Measurements from ENCODE around the gene RAC3.

Gene RAC3

DNA sequence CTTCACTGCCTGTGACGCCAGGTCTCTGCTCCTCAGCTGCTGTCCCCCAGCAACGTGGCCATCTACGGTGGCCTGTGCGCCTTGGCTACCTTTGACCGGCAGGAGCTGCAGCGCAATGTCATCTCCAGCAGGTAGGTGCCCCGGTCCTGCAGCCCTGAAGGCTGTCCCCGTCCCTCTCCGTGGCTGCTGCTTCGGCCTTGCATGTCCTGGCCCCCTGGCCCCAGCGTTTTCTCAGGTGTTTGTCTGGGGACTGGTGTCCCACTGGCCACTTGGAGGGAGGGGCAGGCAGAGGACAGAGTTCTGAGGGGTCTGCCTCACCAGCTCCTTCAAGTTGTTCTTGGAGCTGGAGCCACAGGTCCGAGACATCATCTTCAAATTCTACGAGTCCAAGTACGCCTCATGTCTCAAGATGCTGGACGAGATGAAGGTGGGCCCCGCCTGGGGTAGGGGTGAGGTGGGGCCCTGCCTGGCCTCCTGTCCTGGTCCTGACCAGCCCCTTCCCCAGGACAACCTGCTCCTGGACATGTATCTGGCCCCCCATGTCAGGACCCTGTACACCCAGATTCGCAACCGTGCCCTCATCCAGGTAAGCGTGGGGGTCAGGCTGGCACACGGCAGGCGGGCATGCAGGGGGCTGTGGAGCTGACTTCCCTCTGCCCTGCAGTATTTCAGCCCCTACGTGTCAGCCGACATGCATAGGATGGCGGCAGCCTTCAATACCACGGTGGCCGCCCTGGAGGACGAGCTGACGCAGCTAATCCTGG, 24.7 kb downstream of the RAC3 start:
- no peak for DNase-seq (ENCODE audit: low read depth)

DNA sequence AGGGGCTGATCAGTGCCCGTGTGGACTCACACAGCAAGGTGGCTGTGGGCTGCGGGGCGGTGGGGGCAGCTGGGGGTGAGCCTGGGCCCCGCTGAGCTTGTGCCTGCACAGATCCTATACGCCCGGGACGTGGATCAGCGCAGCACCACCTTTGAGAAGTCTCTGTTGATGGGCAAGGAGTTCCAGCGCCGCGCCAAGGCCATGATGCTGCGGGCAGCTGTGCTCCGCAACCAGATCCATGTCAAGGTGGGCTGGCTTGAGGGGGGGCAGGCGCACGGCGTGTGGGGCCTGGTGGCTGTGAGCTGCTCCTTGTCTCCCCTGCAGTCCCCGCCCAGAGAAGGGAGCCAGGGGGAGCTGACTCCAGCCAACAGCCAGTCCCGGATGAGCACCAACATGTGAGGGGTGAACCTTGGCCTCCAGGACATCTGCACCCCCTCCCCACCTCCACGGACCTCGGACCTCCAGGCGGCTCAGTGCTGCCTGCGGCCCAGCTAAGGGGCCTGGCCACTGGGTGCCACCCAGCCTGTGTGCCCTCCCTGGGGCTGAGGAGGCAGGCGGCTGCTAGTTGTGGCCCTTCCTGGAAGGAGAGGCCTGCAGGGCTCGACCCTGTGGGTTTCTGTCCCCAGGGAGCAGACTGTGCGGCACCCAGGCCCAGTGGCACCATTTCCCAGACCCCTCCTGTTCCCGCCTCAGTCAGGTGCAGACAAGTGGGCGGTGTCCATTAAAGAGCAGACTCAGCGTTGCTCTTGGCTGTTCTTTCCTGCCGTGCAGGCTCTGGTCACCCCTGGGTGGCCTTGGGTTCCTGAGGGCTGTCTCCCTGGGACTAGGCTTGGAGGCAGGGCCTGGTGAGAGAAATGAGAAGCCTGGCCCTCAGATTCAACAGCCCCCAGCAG, 25.5 kb downstream of the RAC3 start:
- no peak for DNase-seq (ENCODE audit: low read depth)

DNA sequence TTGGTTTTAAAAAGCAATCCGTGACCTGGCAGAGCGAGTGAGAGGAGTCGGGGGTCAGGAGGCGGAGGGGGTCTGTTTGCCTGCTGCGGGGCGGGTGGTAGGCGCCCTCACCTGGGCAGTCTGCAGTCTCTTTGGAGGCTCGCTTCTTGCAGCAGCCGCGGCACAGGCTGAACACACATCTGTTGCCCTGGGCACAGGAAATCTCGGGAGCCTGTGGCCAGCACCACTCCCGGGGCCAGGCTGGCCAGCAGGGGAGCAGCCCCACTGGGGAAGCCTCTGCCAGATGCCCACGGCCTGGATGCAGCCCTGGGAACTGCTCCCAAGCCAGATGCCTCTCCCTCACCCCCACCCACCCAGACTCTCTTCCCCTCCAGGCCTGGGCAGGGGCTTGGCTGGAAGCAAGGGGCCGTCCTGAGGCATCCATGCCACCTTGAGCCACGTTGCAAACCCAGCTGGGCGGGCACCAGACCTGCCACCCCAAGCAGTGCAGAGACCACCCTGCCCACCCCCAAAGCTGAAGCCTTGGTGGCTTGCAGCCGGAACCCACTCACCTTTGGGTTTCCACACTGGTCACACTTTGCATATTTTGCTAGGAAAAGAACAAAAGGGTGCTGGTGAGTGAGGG, 26.9 kb downstream of the RAC3 start:
- no peak for DNase-seq (ENCODE audit: low read depth)

DNA sequence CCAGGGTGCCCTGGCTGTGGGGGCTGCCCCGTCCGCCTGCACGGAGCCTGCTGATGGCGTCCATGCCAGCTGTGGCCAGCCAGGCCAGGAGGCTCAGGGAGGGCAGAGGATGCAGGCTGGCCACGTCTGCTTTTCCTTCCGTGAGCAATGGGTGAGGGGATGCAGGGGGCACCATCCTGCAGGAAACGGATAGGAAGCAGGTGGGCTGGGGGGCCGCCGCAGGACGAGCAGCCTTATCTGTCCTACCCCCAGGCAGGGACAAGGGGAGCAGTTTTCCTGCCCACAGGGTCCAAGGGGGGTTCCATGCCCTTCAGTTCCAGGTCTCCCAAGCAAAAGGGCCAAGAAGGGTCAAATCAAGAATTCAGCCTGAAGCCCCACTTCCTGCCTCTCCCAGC, 27.4 kb downstream of the RAC3 start:
- no peak for DNase-seq (ENCODE audit: low read depth)

DNA sequence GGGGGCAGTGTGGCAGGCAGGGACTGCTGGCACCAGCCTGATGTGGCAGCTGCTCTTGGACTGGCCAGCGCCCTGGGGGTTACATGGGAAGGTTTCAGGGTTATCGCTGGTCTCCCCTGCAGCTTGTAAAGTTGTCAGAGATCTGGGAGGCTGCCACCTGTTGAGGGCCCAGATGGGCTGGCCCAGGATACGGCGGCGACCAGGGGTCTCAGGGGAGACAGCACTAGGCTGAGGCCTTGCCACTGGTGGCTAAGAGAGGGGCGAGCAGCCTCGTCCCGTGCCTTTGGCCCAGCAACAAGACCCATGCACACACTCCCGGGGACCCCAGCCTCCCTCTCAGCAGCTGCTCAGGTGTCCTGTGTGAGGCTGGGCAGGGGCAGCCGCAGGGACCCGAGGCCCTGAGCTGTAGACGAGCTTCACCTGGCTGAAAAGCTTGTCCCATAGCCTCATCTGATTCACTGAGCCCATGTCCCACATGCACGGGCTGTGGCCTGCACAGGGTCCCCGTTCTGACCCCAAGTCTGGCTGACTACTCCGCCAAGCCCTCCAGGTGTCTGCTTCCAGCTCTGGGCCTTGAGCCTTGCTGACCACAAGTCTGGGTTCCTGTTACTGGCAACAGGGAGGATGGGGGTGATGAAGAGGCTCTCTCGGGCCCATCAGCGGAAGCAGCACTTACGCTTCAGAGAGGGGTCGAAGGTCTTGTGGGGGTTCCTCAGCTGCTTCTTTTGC, 28.0 kb downstream of the RAC3 start:
- no peak for DNase-seq (ENCODE audit: low read depth)

DNA sequence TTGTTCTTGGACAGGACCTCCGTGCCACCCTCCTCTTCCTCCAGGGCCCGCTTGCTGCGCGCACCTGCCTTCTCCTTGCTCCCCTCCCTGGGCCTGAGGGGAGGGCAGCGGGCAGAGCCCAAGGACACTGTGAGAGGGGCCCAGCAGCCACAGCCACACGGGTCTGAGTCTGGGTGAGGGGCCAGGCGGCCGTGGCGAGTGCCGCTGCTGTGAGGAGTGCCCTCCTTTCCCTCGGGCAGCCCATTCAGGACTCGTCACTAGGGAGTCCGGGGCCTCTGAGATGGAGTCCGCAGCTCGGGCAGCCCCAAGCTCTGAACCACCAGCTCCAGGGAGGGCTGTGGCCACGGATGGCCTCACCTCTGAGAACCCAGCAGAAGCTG, 28.5 kb downstream of the RAC3 start:
- no peak for DNase-seq (ENCODE audit: low read depth)

DNA sequence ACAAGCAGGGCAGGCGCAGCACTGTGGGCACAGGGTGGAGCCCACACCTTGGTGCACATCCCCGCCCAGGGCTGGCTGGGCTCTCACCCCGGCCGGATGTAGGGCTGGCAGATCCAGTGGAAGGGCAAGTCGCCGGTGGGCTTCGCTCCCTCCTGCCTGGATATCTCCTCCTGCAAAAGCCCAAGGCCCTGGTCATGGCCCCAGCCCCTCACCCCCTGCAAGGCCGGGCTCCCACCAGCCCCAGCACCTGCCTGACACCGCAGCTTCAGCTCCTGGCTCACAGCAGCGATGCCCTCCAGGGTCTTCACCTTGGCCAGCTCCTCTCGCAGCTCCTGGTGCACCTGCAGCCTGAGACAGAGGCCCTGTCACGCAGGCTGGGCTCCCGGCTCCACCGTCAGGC, 29.1 kb downstream of the RAC3 start:
- DNase-seq (ENCODE audit: low read depth) = no peak

DNA sequence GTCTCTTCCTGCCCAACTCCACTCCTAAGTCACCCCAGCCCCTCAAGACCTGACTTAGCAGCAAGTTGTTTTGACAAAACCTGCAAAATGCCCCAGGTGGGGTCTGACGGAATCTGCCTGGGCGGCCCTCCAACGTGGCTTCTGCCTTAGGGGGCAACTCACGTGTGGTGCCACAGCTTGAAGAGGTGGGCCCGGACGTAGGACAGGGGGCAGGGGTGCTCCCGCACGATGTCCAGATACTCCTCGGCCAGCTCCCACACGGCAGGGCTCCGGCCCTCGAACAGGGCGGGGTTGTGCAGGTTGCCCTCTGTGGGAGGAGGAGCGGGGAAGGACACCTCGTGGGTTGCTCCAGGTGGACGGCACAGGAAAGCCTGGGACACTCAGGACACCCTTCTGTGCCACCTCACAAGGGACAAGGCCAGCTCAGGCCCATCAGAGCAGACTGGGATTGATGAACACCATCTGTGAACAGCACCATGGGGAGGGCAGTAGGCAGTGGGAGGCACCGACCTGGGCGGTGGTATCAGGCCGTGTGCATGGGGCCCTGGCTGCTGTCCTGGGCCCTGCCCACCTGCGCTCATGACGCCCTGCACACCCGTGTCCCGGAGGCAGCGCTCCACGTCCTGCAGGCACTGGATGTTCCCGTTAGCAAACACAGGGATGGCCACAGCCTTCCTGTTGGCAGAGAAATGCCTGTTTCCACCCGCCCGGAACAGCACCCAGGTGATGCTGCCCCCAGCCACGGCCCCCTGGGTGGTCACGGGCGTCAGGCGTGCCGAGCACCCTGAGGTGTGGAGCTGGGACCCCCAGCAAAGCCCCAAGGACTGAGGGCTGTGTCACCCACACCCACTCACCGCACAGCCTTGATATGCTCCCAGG, 29.8 kb downstream of the RAC3 start:
- no peak for DNase-seq (ENCODE audit: low read depth)

DNA sequence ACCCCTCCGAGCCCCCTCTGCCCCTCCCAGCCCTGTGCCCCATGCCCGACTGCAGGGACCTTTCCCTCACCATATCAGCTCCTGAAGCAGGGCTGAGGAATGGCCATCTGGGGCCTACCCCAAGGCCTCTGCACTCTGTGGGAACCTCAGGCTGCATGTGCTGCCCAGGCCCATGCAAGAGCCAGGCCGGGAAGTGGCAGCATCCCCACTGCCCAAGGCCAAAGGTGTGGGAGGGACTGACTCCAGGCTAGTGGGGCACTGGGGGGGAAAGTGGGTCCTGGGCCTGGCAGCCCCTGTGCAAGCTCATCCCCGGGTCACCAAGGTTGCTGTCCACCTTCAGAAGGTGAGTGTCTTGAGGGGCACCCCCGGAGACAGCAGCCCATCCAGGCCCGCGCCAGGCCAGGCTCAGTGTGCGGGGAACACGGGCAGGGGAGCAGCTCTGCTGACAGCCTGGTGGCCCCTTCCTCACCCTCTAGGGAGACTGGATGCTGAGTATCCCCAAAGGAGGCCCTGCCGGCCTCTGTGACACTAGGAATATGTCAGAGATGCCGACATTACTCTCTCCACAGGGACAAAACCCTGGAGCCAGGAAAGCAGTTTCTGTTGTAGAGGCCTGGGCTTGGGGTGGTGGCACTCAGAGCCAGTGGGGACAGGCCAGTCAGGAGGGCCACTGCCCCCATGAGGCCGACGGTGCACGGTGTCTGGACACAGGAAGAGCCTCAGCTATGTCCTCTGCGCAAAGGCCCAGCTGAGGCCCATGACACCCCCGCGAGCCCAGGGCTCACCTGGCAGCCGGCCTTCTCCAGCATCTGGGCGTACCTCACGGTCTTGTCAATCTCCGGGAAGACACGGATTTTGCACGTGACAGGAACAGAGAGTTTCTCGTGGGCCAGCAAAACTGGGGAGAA, 30.9 kb downstream of the RAC3 start:
- no peak for DNase-seq (ENCODE audit: low read depth)

DNA sequence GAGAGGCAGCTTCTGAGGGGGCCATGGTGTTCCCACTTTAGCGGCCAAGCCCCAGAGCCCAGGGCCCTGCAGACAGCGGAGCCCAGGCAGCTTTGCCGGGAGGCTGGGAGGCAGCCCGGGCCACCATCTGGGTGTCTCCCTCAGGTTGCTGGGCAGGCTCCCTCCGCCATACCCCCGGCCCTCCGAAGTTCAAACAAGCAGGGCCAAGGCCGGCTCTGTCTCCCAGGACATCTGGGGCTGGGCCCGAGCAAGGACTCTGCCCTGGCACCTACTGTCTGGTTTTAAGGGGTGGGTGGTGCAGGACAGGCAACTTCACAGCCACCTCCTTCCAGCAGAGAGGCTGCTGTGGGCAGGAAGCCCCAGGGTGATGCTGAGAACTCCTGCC, 31.5 kb downstream of the RAC3 start:
- no peak for DNase-seq (ENCODE audit: low read depth)

DNA sequence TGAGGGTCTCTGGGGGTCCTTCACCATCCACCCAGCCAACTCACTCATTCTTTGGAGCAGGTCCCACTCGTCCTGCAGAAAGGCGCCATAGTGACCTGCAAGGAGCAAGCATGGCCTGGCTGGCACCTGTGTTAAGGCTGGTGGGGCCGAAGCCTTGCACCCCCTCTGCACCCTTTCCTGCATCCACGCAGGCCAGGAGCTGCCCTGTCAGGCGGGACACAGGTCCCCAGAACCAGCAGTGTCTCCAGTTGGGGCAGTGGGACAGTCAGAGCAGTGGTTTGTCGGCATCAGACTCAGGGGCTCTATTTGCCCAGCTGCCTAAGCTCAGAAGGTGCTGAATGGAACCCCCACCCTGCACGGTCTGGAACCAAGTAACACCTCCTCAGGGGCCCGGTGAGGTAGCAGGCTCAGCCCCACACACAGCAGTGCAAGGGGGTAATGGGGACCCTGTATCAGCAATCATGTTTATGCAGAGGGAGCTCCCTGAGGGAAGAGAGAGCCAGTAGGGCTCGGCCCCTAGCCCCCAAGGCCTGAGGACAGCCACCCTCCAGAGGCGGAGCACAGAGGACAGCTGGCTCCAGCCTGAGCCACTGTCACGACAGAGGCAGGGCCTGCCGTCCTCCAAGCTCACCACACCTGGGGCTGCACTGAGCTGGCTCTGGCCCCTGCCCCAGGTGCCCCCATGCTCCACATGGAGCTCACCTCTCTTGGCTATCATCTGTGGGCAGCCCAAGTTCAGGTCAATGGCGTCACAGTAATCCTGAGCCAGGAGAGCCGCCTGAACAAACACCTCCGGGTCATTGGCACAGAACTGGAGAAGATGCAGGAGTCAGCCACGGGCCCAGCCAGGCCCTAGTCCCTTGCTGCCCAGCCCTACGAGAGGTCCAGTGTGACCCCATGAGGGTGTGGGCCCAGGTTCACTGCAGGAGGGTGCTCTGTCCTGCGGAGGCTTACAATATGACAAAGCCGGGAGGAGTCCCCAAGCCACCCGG, 32.2 kb downstream of the RAC3 start:
- no peak for DNase-seq (ENCODE audit: low read depth)

DNA sequence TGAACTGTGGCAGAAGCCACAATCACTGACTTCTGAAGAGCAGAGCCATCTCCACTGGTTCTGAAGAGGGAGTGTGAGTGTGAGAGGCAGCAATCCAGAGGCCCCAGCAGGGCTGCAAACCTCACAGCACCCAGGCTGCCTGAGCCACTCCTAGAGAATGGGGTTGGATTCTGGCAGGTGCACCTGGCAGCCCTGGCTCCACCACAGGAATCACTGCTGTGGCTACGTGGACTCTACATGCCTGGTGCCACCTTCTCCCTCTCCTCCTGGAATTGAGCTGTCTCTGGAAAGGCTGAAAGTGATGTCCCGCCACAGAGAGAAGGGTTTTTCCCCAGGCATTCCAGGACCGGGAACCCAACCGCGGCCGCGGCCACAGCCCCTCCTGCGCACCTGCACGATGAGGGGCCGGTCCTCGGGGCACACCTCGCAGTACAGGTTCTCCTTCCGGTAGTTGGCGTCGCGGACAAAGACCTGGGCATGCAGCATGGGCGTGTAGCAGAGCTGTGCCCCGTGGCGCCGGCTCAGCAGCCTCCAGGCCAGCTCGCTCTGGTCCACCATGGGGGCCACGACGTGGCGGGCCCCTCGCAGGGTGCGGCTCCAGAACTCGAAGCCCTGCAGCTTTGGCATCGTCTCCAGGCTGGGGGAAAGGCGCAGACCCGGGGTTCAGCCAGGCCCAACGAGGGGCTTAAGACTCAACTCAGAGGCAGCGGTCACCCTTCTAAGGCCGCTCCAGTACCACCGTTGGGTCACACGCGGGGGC, 33.1 kb downstream of the RAC3 start:
- no peak for DNase-seq (ENCODE audit: low read depth)

DNA sequence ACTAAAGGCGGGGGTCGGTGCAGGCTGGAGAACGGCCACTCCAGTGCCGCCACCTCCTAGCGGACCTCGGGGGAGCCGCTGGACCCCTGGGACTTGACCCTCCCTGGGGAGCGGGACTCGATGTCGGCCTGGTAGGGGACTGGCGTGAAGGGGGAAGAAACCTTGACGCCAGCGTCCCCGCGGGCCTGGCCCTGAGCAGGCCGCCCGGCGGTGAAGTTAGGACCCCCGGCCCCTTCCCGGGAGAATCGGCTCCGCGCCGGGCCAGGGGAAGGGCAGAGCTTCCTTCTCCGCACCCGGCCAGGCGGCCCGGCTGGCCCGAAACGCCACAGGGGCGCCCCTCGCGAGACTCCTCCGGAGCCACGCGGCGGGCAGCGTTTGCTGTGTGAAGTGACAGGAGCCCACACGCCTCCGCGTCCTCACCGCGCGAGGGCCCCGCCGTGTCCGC, 33.7 kb downstream of the RAC3 start:
- no peak for DNase-seq (ENCODE audit: low read depth)

DNA sequence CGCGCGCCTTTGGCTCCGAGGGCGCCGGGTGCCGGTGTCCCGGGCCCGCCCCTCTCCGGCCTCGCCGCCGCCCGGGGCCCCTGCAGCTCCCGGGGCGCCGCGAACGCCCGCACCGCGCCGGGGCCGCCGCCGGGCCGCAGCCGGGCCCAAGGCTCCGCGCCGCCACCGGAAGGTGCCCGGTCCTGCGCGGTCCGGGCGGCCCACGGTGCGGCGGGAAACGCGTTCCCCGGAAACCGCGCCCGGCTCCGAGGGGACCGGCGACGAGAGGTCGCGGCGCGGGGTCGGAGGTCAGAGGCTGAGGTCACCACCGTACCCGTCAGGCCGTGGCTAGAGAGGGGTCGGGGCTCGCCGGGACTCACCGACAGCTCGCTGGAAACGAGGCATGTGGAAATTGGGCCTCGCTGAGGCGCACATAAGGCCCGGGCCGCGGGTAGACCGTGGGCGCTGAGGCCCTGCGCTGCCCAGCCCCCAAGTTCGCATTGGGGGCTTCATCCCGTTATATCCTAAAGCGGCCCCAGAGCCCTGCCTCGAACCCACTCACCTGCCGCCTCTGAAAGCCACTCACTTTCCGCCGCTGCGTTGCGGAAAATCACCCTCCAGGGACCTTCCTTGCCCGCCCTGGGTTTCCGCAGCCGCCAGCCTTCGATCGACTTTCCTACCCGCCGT, 34.3 kb downstream of the RAC3 start, which contains the start of gene DUS1L:
DUS1L (minus strand) TSS at position 167 of the 666 bp plus-strand sequence. CDS start 745 bp downstream, outside the sequence.
- no peak for DNase-seq (ENCODE audit: low read depth)

DNA sequence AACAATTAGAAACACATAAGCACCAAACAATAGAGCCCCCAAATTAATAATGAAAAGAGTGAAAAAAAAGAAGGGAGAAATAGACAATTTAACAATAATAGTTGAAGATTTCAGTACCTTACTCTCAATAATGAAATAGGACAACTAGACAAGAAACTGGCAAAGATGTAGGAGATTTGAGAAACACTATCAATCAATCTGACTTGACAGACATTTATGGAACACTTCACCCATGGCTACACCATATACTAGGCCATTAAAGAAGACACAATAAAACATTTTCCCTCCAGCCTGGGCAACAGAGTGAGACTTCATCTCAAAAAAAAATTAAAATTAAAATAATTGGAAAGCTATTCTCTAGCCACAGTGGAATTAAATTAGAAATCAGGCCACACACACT, 39.1 kb downstream of the RAC3 start:
- no peak for DNase-seq (ENCODE audit: low read depth)

DNA sequence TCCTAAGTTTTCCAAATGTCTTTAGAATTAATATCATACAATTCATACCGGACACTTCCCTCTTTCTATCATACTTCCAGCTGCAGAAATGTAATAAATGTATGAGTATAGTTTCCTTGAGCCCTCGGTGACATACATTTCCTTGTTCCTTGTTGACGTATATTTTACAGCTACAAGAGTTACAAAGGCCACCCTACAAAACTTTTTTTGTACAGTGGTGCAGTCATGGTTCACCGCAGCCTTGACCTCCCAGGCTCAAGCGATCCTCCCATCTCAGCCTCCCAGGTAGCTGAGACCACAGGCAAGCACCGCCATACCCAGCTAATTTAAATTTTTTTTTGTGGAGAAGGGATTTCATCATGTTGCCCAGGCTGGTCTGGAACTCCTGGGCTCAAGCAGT, 41.3 kb downstream of the RAC3 start:
- no peak for DNase-seq (ENCODE audit: low read depth)

DNA sequence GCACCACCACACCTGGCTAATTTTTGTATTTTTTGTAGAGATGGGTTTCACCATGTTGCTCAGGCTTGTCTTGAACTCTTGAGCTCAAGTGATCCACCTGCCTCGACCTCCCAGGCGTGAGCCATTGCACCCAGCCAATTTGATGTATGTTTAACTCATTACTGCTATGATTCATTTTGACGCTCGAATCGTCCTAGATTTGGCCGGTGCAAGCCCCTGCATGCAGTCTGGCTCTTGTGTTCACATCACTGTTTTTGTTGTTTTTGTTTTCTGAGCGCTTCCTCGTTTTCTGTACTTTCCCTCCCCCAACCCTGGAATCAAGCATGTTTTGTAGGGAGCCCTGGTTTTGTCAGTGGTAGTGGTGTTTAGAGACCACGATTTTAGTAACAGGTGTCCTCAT, 42.0 kb downstream of the RAC3 start:
- DNase-seq (ENCODE audit: low read depth) = no peak

Measured in fibroblast of the conjunctiva (primary cell).